WTC11 (cell line): ENCODE data around the gene CDK2AP2. TPM values are rescaled to one million over a fixed set of nuclear protein-coding genes. Genes with fewer than 3 reads are reported as not detected.
A peak's percentile ranks its signal among the peaks of the same experiment; 100 is the strongest.

Experiments used
- ATAC-seq: fragments of 200-7000 bp; cut with Tn5 transposase; 2 replicates; pipeline ENCODE4 v1.10.0; 2021; ENCODE audit warnings: mild to moderate bottlenecking, moderate library complexity
- CTCF ChIA-PET: fragments of 300-600 bp; sonication (Branson Sonifier 250); formaldehyde crosslinking; loops from one replicate; lab custom pipeline; 2021; ENCODE audit warnings: antibody characterized with exemption; lab: Charles Lee
- POLR2A ChIA-PET: fragments of 350-600 bp; sonication (Branson Sonifier 250); formaldehyde crosslinking; loops from one replicate; lab custom pipeline; 2021; ENCODE audit warnings: antibody characterized with exemption; lab: Charles Lee
- DNase-seq: peaks from one replicate; pipeline ENCODE4 v3.0.0; 2021; ENCODE audit warnings: low spot score
- H3K27ac Mint-ChIP-seq: 2 replicates; pipeline ENCODE4 v1.8.0; 2021; ENCODE audit warnings: mixed read lengths
- H3K27me3 Mint-ChIP-seq: 2 replicates; pipeline ENCODE4 v1.8.0; 2021; ENCODE audit warnings: low read depth, mild to moderate bottlenecking, moderate library complexity, mixed read lengths
- H3K36me3 Mint-ChIP-seq: 2 replicates; pipeline ENCODE4 v1.8.0; 2021; ENCODE audit warnings: mixed read lengths
- H3K4me1 Mint-ChIP-seq: 2 replicates; pipeline ENCODE4 v1.8.0; 2022; ENCODE audit warnings: mixed read lengths
- H3K4me3 Mint-ChIP-seq: 2 replicates; pipeline ENCODE4 v1.8.0; 2021; ENCODE audit warnings: mild to moderate bottlenecking, moderate library complexity, mixed read lengths
- H3K9me3 Mint-ChIP-seq: 2 replicates; pipeline ENCODE4 v1.8.0; 2021; ENCODE audit warnings: mixed read lengths
- E2F4 ChIP-seq: sonication (generic); formaldehyde crosslinking; IDR thresholded peaks from 2 replicates; pipeline ENCODE4 v1.8.1; 2022; ENCODE audit warnings: low read depth, mild to moderate bottlenecking, moderate library complexity, missing genetic modification reagents, borderline replicate concordance
- ELF4 ChIP-seq: sonication (generic); formaldehyde crosslinking; IDR thresholded peaks from 2 replicates; pipeline ENCODE4 v1.8.1; 2022; ENCODE audit warnings: low read depth, mild to moderate bottlenecking, moderate library complexity, missing genetic modification reagents
- FOXK1 ChIP-seq: sonication (generic); formaldehyde crosslinking; IDR thresholded peaks from 2 replicates; pipeline ENCODE4 v1.8.0; 2022; ENCODE audit warnings: mild to moderate bottlenecking, moderate library complexity, missing genetic modification reagents
- FOXP1 ChIP-seq: sonication (generic); formaldehyde crosslinking; IDR thresholded peaks from 2 replicates; pipeline ENCODE4 v1.8.0; 2022; ENCODE audit warnings: missing genetic modification reagents, mild to moderate bottlenecking, moderate library complexity, borderline replicate concordance
- FOXP4 ChIP-seq: sonication (generic); formaldehyde crosslinking; IDR thresholded peaks from 2 replicates; pipeline ENCODE4 v1.8.0; 2022; ENCODE audit warnings: mild to moderate bottlenecking, missing genetic modification reagents
- GABPB1 ChIP-seq: sonication (generic); formaldehyde crosslinking; IDR thresholded peaks from 2 replicates; pipeline ENCODE4 v1.8.1; 2023; ENCODE audit warnings: mild to moderate bottlenecking, missing genetic modification reagents
- GTF2I ChIP-seq: fragments of 250-450 bp; sonication (Bioruptor Pico); conservative IDR thresholded peaks from 2 replicates; pipeline ENCODE4 v1.4.0; 2021; ENCODE audit warnings: mild to moderate bottlenecking
- HMGA2 ChIP-seq: fragments of 250-450 bp; sonication (Bioruptor Pico); IDR thresholded peaks from 2 replicates; pipeline ENCODE4 v1.4.0; 2021; ENCODE audit warnings: mild to moderate bottlenecking, moderate library complexity
- IRF2 ChIP-seq: sonication (generic); formaldehyde crosslinking; IDR thresholded peaks from 2 replicates; pipeline ENCODE4 v1.8.0; 2022; ENCODE audit warnings: low read depth, missing genetic modification reagents, borderline replicate concordance
- MAX ChIP-seq: sonication (generic); formaldehyde crosslinking; IDR thresholded peaks from 2 replicates; pipeline ENCODE4 v1.8.0; 2022; ENCODE audit warnings: mild to moderate bottlenecking, missing genetic modification reagents
- MXD4 ChIP-seq: fragments of 250-450 bp; sonication (Bioruptor Pico); IDR thresholded peaks from 2 replicates; pipeline ENCODE4 v1.8.0; 2021; ENCODE audit warnings: mild to moderate bottlenecking, moderate library complexity, borderline replicate concordance
- MYBL2 ChIP-seq: sonication (generic); formaldehyde crosslinking; IDR thresholded peaks from 2 replicates; pipeline ENCODE4 v1.8.1; 2023; ENCODE audit warnings: mild to moderate bottlenecking, moderate library complexity, missing genetic modification reagents
- NFATC4 ChIP-seq: fragments of 250-450 bp; sonication (Bioruptor Pico); IDR thresholded peaks from 2 replicates; pipeline ENCODE4 v1.9.0; 2021; ENCODE audit warnings: mild to moderate bottlenecking
- PRRX2 ChIP-seq: fragments of 250-450 bp; sonication (Bioruptor Pico); IDR thresholded peaks from 2 replicates; pipeline ENCODE4 v1.8.0; 2021; ENCODE audit warnings: mild to moderate bottlenecking
- RELA ChIP-seq: sonication (generic); formaldehyde crosslinking; IDR thresholded peaks from 2 replicates; pipeline ENCODE4 v1.8.1; 2022; ENCODE audit warnings: missing genetic modification reagents, mild to moderate bottlenecking, borderline replicate concordance
- TCF7 ChIP-seq: sonication (generic); formaldehyde crosslinking; IDR thresholded peaks from 2 replicates; pipeline ENCODE4 v1.8.0; 2022; ENCODE audit warnings: mild to moderate bottlenecking, low read depth, missing genetic modification reagents, moderate library complexity
- TEAD1 ChIP-seq: sonication (generic); formaldehyde crosslinking; IDR thresholded peaks from 2 replicates; pipeline ENCODE4 v1.8.0; 2022; ENCODE audit warnings: mild to moderate bottlenecking, missing genetic modification reagents
- TEAD4 ChIP-seq: sonication (generic); formaldehyde crosslinking; IDR thresholded peaks from 2 replicates; pipeline ENCODE4 v1.8.0; 2022; ENCODE audit warnings: mild to moderate bottlenecking, missing genetic modification reagents
- ZBTB21 ChIP-seq: sonication (generic); formaldehyde crosslinking; IDR thresholded peaks from 2 replicates; pipeline ENCODE4 v1.8.1; 2023; ENCODE audit warnings: mild to moderate bottlenecking, missing genetic modification reagents, borderline replicate concordance
- ZNF121 ChIP-seq: sonication (generic); formaldehyde crosslinking; IDR thresholded peaks from 2 replicates; pipeline ENCODE4 v1.8.0; 2023; ENCODE audit warnings: missing genetic modification reagents
- ZNF138 ChIP-seq: sonication (generic); formaldehyde crosslinking; conservative IDR thresholded peaks from 2 replicates; pipeline ENCODE4 v1.8.1; 2022; ENCODE audit warnings: mild to moderate bottlenecking, moderate library complexity, missing genetic modification reagents
- ZNF263 ChIP-seq: sonication (generic); formaldehyde crosslinking; IDR thresholded peaks from 2 replicates; pipeline ENCODE4 v1.8.1; 2022; ENCODE audit warnings: low read depth, mild to moderate bottlenecking, moderate library complexity, missing genetic modification reagents
- ZNF317 ChIP-seq: sonication (generic); formaldehyde crosslinking; IDR thresholded peaks from 2 replicates; pipeline ENCODE4 v1.8.1; 2023; ENCODE audit warnings: low read depth, mild to moderate bottlenecking, moderate library complexity, missing genetic modification reagents, borderline replicate concordance
- ZNF671 ChIP-seq: fragments of 250-450 bp; sonication (Bioruptor Pico); IDR thresholded peaks from 2 replicates; pipeline ENCODE4 v1.8.0; 2021; ENCODE audit warnings: mild to moderate bottlenecking
- total RNA-seq: library from RNA; stranded (reverse); gene quantifications from 3 replicates; pipeline ENCODE4 v1.2.3, GENCODE V29; 2021
- TF ChIP-seq, protein P1 (sequence below): fragments of 250-450 bp; sonication (Bioruptor Pico); IDR thresholded peaks from 2 replicates; pipeline ENCODE4 v1.8.0; 2021; ENCODE audit warnings: mild to moderate bottlenecking

Gene CDK2AP2
- total RNA-seq, 1 experiment from 2014 or later = 53.1 TPM

GRCh38 chr11:67542169-67542568, 34.2 kb upstream of the CDK2AP2 start:
- ChIA-PET CTCF (interaction anchor here (0.8 to 2.9 kb wide), 6 partner anchors 12 to 103 kb away, joined by 3 to 13 read pairs (median 4); no protein-coding TSS in a partner anchor), POLR2A (no interaction called here)
- H3K36me3 Mint-ChIP-seq = 0 out of 2 replicates have a peak, but pooled peaks cover 3% of the 10 kb centered on the region
- peaks cover 8% of the 10 kb centered on the region for H3K27me3 Mint-ChIP-seq
- H3K27ac Mint-ChIP-seq = no peak overlapping the region
- H3K4me1 Mint-ChIP-seq = peaks cover 6% of the 10 kb centered on the region
- ATAC-seq = no peak
- DNase-seq = no peak
- H3K4me3 Mint-ChIP-seq = no peak overlapping the region
- H3K9me3 Mint-ChIP-seq = peaks cover 12% of the 10 kb centered on the region
- TF ChIP-seq FOXP1 (CRISPR knock-in tag) = no peak
- no peak for TF ChIP-seq ZNF138 (CRISPR knock-in tag)
- TF ChIP-seq GABPB1 = no peak
- TF ChIP-seq, protein P1, sequence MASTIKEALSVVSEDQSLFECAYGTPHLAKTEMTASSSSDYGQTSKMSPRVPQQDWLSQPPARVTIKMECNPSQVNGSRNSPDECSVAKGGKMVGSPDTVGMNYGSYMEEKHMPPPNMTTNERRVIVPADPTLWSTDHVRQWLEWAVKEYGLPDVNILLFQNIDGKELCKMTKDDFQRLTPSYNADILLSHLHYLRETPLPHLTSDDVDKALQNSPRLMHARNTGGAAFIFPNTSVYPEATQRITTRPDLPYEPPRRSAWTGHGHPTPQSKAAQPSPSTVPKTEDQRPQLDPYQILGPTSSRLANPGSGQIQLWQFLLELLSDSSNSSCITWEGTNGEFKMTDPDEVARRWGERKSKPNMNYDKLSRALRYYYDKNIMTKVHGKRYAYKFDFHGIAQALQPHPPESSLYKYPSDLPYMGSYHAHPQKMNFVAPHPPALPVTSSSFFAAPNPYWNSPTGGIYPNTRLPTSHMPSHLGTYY (CRISPR knock-in tag) = no peak
- no peak for TF ChIP-seq ELF4
- no peak for TF ChIP-seq TEAD1
- TF ChIP-seq ZNF263 (CRISPR knock-in tag) = no peak
- no peak for TF ChIP-seq FOXP4 (CRISPR knock-in tag)
- no peak for TF ChIP-seq MYBL2 (CRISPR knock-in tag)
- no peak for TF ChIP-seq ZNF671 (CRISPR knock-in tag)
- TF ChIP-seq NFATC4 (CRISPR knock-in tag) = no peak
- TF ChIP-seq ZBTB21 (CRISPR knock-in tag) = no peak
- no peak for TF ChIP-seq MAX
- TF ChIP-seq TEAD4 (CRISPR knock-in tag) = no peak
- TF ChIP-seq ZNF121 (CRISPR knock-in tag) = no peak
- no peak for TF ChIP-seq IRF2 (CRISPR knock-in tag)
- no peak for TF ChIP-seq TCF7 (CRISPR knock-in tag)
- TF ChIP-seq E2F4 = no peak

DNA sequence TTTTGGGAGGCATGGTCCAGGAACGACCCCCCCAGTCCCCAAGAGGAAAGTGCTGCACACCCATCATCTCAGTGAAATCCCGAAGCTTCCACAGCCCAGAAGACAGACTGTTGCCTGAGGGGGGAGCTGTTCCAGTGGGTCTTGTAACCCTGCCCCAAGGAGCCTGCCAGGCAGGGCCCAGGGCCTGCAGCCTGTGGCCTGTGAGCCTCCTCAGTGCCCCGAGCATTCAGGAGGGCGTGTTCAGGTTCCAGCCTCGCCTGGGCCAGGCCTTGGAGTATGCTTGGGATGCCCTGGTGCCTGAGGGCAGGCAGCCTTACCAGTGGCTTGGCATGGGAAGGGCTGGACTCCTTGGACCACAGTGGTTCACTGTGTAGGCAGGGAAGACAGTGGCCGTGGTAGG, 33.2 kb upstream of the CDK2AP2 start:
- H3K27me3 Mint-ChIP-seq = peaks cover 11% of the 10 kb centered on the region
- CTCF ChIA-PET = interaction anchor here (1.0 to 2.9 kb wide), 5 partner anchors 11 to 73 kb away, joined by 3 to 13 read pairs (median 6); no protein-coding TSS in a partner anchor
- H3K9me3 Mint-ChIP-seq = peaks cover 14% of the 10 kb centered on the region
- peaks cover 6% of the 10 kb centered on the region for H3K4me1 Mint-ChIP-seq
- ATAC-seq (peak; percentile 44), DNase-seq (no peak)
- peaks cover 3% of the 10 kb centered on the region; the same call in 1 of the 2 replicates for H3K36me3 Mint-ChIP-seq
- peak; percentile 79 for TF ChIP-seq ZNF121 (CRISPR knock-in tag)
- no peak for TF ChIP-seq RELA (CRISPR knock-in tag)
- H3K27ac Mint-ChIP-seq = no peak overlapping the region
- POLR2A ChIA-PET = no interaction called here
- H3K4me3 Mint-ChIP-seq = no peak overlapping the region

GRCh38 chr11:67539550-67539949, 31.6 kb upstream of the CDK2AP2 start:
- Mint-ChIP-seq H3K4me1 (peaks cover 6% of the 10 kb centered on the region), H3K36me3 (peaks cover 7% of the 10 kb centered on the region), H3K27me3 (peaks cover 14% of the 10 kb centered on the region)
- CTCF ChIA-PET = interaction anchor here (0.6 kb wide), 1 partner anchor 164 kb away, joined by 4 read pairs; no protein-coding TSS in a partner anchor
- ATAC-seq = no peak
- POLR2A ChIA-PET = no interaction called here
- no peak for TF ChIP-seq GTF2I (CRISPR knock-in tag)
- no peak for TF ChIP-seq ZNF317 (CRISPR knock-in tag)
- TF ChIP-seq HMGA2 = no peak
- no peak for TF ChIP-seq PRRX2
- no peak for TF ChIP-seq FOXK1 (CRISPR knock-in tag)
- no peak for TF ChIP-seq MAX
- no peak for TF ChIP-seq MXD4 (CRISPR knock-in tag)
- TF ChIP-seq, all 79 proteins: peak for 0
- H3K4me3 Mint-ChIP-seq = no peak overlapping the region
- DNase-seq = no peak
- no peak overlapping the region for H3K27ac Mint-ChIP-seq
- peaks cover 24% of the 10 kb centered on the region for H3K9me3 Mint-ChIP-seq
